HepG2 (cell line): ENCODE results near the gene UTP3. TPM values are rescaled to one million over a fixed set of nuclear protein-coding genes. Genes with fewer than 3 reads are reported as not detected.
A peak's percentile ranks its signal among the peaks of the same experiment; 100 is the strongest.

Source experiments
- ATF7-NPFF ChIP-seq: sonication (generic); formaldehyde crosslinking; IDR thresholded peaks from 2 replicates; pipeline ENCODE4 v1.8.1; 2023; ENCODE audit warnings: mild to moderate bottlenecking, low read depth, missing genetic modification reagents, moderate library complexity
- CCDC6 ChIP-seq: sonication (generic); formaldehyde crosslinking; IDR thresholded peaks from 2 replicates; pipeline ENCODE4 v1.8.1; 2022; ENCODE audit warnings: mild to moderate bottlenecking, missing genetic modification reagents, moderate library complexity
- FOXA1 ChIP-seq, 2 experiments: fragments of 450-650 bp in 1 of 2; sonication (generic) in 1 of 2; formaldehyde crosslinking in 1 of 2; IDR thresholded peaks; 2 replicates each; pipeline versions ENCODE4 v1.4.0 to v1.6.1; 2016 to 2020; ENCODE audit warnings: missing genetic modification reagents in 1 of 2
- HMG20B ChIP-seq: conservative IDR thresholded peaks from 2 replicates; pipeline ENCODE4 v1.6.1; 2016; ENCODE audit warnings: missing genetic modification reagents, missing compliant biosample characterization
- MAFG ChIP-seq: sonication (generic); formaldehyde crosslinking; IDR thresholded peaks from 2 replicates; pipeline ENCODE4 v1.5.1; 2020; ENCODE audit warnings: mild to moderate bottlenecking, missing genetic modification reagents
- MTF2 ChIP-seq: sonication (generic); formaldehyde crosslinking; IDR thresholded peaks from 2 replicates; pipeline ENCODE4 v1.5.0; 2020; ENCODE audit warnings: missing genetic modification reagents, borderline replicate concordance
- MZF1 ChIP-seq: sonication (generic); formaldehyde crosslinking; IDR thresholded peaks from 2 replicates; pipeline ENCODE4 v1.8.1; 2023; ENCODE audit warnings: mild to moderate bottlenecking, missing genetic modification reagents, borderline replicate concordance
- NFKBIZ ChIP-seq: IDR thresholded peaks from 2 replicates; pipeline ENCODE4 v1.6.1; 2018; ENCODE audit warnings: missing genetic modification reagents, missing compliant biosample characterization
- SALL1 ChIP-seq: sonication (generic); formaldehyde crosslinking; IDR thresholded peaks from 2 replicates; pipeline ENCODE4 v1.8.0; 2022; ENCODE audit warnings: mild to moderate bottlenecking, missing genetic modification reagents
- TBP ChIP-seq: sonication (generic); formaldehyde crosslinking; IDR thresholded peaks from 2 replicates; pipeline ENCODE4 v1.5.0; 2020; ENCODE audit warnings: missing genetic modification reagents
- WIZ ChIP-seq: sonication (generic); formaldehyde crosslinking; IDR thresholded peaks from 2 replicates; pipeline ENCODE4 v1.5.1; 2020; ENCODE audit warnings: mild to moderate bottlenecking, missing genetic modification reagents
- ZNF441 ChIP-seq: sonication (generic); formaldehyde crosslinking; IDR thresholded peaks from 2 replicates; pipeline ENCODE4 v1.7.0; 2021; ENCODE audit warnings: missing genetic modification reagents, borderline replicate concordance
- polyA plus RNA-seq, 8 experiments: library from polyadenylated mRNA; depleted of rRNA in 3 of 8; stranded (reverse) in 7 of 8; unstranded in 1 of 8; fragments of >200 nt; fragmentation: Illumina TruSeq in 4 of 8; extraction: Trizol in 4 of 8; gene quantifications; 2 replicates each; pipeline versions ENCODE4 v1.2.1 to v1.2.3, GENCODE V29; 2011 to 2016; ENCODE audit warnings: low read depth in 4 of 8, missing spikeins in 1 of 8, mixed read lengths in 1 of 8; ENCODE audit not compliant: insufficient read depth in 1 of 8
- total RNA-seq, 5 experiments: library from RNA; depleted of rRNA; stranded (reverse); fragments of >200 nt; fragmentation: Illumina TruSeq; extraction: Trizol; gene quantifications; 2 replicates each; pipeline ENCODE4 v1.2.3, GENCODE V29; 2016; ENCODE audit warnings: low read depth in 1 of 5
- TF ChIP-seq, protein P1 (sequence below): sonication (generic); formaldehyde crosslinking; IDR thresholded peaks from 2 replicates; pipeline ENCODE4 v1.9.0; 2021; ENCODE audit warnings: missing genetic modification reagents, mild to moderate bottlenecking, borderline replicate concordance
- TF ChIP-seq, protein P2 (sequence below): sonication (generic); formaldehyde crosslinking; IDR thresholded peaks from 2 replicates; pipeline ENCODE4 v1.4.0; 2020; ENCODE audit warnings: missing genetic modification reagents
- TF ChIP-seq, protein P3 (sequence below): IDR thresholded peaks from 2 replicates; pipeline ENCODE4 v1.6.1; 2016; ENCODE audit warnings: mild to moderate bottlenecking, missing biosample characterization, missing genetic modification reagents
- TF ChIP-seq, protein P4 (sequence below): sonication (generic); formaldehyde crosslinking; IDR thresholded peaks from 2 replicates; pipeline ENCODE4 v1.8.0; 2022; ENCODE audit warnings: mild to moderate bottlenecking, missing genetic modification reagents, borderline replicate concordance
- TF ChIP-seq, protein P5 (sequence below): fragments of 450-650 bp; IDR thresholded peaks from 2 replicates; pipeline ENCODE4 v1.6.1; 2017
- TF ChIP-seq, protein P6 (sequence below): sonication (generic); formaldehyde crosslinking; IDR thresholded peaks from 2 replicates; pipeline ENCODE4 v1.4.0; 2020; ENCODE audit warnings: missing genetic modification reagents

The UTP3 gene
- total and polyA plus RNA-seq, 2 of the 13 experiments (the other 11 are each of a cell fraction or from before 2014, with no cell fraction given), result 6.9 to 19.5 TPM

DNA sequence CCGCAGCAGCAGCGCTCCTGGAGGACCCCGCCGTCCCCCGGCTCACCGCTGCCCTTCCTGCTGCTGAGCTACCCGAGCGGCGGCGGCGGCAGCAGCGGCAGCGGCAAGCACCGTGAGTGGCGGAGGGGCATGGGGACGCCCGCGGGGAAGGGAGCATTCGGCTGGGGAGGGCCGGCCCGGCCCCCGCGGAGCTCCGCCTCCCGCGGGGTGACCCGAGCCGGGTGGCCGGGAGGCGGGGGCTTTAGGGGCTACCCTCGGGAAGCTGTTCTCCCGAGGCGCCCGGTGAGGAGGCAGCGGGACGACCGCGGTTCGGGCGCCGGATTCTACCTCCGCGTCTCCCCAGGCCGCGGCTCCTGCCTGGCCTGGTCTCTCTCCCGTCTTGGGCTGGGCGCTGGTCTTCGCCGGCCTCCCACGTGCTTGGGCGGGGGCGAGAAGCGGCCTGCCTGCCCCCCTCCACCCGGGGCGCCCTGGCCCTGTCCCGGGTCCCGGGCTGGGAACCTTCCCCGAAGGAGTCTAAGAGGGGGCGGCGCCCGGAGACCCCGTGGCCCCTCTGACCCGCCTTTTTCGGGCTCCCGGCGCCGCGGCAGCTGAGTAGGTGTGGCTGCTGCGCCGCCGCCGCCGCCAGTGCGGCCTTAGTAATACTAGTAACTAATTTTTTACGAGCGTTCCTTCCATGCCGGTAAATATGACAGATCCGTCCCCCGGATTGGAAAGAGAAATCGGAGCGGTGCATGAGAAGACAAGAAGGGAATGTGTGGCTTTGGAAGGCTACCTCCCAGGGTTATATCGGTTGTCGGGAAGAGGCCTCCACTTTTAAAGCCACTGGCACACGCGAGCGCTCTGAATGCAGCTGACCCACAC, 17.1 kb downstream of the UTP3 start (continued):
- TF ChIP-seq, protein P1, sequence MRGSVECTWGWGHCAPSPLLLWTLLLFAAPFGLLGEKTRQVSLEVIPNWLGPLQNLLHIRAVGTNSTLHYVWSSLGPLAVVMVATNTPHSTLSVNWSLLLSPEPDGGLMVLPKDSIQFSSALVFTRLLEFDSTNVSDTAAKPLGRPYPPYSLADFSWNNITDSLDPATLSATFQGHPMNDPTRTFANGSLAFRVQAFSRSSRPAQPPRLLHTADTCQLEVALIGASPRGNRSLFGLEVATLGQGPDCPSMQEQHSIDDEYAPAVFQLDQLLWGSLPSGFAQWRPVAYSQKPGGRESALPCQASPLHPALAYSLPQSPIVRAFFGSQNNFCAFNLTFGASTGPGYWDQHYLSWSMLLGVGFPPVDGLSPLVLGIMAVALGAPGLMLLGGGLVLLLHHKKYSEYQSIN (CRISPR knock-in tag), result no peak
- TF ChIP-seq ZNF441 (CRISPR knock-in tag) (0 out of 2 replicates have a peak, but pooled peaks have one; percentile 65), HMG20B (CRISPR knock-in tag) (0 out of 2 replicates have a peak, but pooled peaks have one; percentile 43), NFKBIZ (CRISPR knock-in tag) (0 out of 2 replicates have a peak, but pooled peaks have one; percentile 14), WIZ (CRISPR knock-in tag) (no peak), MTF2 (CRISPR knock-in tag) (no peak; the same call in 1 of the 2 replicates), FOXA1 (IDR thresholded peaks at IDR 0.05) (no peak), FOXA1 (CRISPR knock-in tag; IDR thresholded peaks at IDR 0.05) (no peak; the same call in 1 of the 2 replicates), MZF1 (CRISPR knock-in tag) (no peak), MAFG (CRISPR knock-in tag) (no peak), TBP (CRISPR knock-in tag) (no peak), CCDC6 (peak; percentile 72), SALL1 (CRISPR knock-in tag) (peak; percentile 64), ATF7-NPFF (CRISPR knock-in tag) (peak; percentile 48; the same call in 1 of the 2 replicates)
- TF ChIP-seq, protein P2, sequence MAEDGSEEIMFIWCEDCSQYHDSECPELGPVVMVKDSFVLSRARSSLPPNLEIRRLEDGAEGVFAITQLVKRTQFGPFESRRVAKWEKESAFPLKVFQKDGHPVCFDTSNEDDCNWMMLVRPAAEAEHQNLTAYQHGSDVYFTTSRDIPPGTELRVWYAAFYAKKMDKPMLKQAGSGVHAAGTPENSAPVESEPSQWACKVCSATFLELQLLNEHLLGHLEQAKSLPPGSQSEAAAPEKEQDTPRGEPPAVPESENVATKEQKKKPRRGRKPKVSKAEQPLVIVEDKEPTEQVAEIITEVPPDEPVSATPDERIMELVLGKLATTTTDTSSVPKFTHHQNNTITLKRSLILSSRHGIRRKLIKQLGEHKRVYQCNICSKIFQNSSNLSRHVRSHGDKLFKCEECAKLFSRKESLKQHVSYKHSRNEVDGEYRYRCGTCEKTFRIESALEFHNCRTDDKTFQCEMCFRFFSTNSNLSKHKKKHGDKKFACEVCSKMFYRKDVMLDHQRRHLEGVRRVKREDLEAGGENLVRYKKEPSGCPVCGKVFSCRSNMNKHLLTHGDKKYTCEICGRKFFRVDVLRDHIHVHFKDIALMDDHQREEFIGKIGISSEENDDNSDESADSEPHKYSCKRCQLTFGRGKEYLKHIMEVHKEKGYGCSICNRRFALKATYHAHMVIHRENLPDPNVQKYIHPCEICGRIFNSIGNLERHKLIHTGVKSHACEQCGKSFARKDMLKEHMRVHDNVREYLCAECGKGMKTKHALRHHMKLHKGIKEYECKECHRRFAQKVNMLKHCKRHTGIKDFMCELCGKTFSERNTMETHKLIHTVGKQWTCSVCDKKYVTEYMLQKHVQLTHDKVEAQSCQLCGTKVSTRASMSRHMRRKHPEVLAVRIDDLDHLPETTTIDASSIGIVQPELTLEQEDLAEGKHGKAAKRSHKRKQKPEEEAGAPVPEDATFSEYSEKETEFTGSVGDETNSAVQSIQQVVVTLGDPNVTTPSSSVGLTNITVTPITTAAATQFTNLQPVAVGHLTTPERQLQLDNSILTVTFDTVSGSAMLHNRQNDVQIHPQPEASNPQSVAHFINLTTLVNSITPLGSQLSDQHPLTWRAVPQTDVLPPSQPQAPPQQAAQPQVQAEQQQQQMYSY (CRISPR knock-in tag), result peak; percentile 20
- TF ChIP-seq, protein P3, sequence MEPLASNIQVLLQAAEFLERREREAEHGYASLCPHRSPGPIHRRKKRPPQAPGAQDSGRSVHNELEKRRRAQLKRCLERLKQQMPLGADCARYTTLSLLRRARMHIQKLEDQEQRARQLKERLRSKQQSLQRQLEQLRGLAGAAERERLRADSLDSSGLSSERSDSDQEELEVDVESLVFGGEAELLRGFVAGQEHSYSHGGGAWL, result peak; percentile 88; the same call in 1 of the 2 replicates
- TF ChIP-seq, protein P4, sequence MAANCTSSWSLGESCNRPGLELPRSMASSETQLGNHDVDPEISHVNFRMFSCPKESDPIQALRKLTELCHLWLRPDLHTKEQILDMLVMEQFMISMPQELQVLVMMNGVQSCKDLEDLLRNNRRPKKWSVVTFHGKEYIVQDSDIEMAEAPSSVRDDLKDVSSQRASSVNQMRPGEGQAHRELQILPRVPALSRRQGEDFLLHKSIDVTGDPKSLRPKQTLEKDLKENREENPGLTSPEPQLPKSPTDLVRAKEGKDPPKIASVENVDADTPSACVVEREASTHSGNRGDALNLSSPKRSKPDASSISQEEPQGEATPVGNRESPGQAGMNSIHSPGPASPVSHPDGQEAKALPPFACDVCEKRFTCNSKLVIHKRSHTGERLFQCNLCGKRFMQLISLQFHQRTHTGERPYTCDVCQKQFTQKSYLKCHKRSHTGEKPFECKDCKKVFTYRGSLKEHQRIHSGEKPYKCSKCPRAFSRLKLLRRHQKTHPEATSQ (CRISPR knock-in tag), result no peak; the same call in 1 of the 2 replicates
- TF ChIP-seq, protein P5, sequence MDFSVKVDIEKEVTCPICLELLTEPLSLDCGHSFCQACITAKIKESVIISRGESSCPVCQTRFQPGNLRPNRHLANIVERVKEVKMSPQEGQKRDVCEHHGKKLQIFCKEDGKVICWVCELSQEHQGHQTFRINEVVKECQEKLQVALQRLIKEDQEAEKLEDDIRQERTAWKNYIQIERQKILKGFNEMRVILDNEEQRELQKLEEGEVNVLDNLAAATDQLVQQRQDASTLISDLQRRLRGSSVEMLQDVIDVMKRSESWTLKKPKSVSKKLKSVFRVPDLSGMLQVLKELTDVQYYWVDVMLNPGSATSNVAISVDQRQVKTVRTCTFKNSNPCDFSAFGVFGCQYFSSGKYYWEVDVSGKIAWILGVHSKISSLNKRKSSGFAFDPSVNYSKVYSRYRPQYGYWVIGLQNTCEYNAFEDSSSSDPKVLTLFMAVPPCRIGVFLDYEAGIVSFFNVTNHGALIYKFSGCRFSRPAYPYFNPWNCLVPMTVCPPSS, result no peak
- TF ChIP-seq, protein P6, sequence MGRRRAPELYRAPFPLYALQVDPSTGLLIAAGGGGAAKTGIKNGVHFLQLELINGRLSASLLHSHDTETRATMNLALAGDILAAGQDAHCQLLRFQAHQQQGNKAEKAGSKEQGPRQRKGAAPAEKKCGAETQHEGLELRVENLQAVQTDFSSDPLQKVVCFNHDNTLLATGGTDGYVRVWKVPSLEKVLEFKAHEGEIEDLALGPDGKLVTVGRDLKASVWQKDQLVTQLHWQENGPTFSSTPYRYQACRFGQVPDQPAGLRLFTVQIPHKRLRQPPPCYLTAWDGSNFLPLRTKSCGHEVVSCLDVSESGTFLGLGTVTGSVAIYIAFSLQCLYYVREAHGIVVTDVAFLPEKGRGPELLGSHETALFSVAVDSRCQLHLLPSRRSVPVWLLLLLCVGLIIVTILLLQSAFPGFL, result no peak
